Measurements from ENCODE around the gene NTRK3. TPM values are rescaled to one million over a fixed set of nuclear protein-coding genes. Genes with fewer than 3 reads are reported as not detected.
A peak's percentile ranks its signal among the peaks of the same experiment; 100 is the strongest.

NTRK3 gene
- polyA plus RNA-seq, 1 donor from 2014 or later: 42.7 TPM

GRCh38 chr15:88142121-88142520, 114.4 kb downstream of the NTRK3 start:
- TF ChIP-seq REST (IDR thresholded peaks at IDR 0.05; ENCODE audit: borderline replicate concordance): no peak
- no peak for TF ChIP-seq EZH2 (IDR thresholded peaks at IDR 0.05; ENCODE audit: borderline replicate concordance, insufficient read depth, low read length, poor library complexity, severe bottlenecking)
- TF ChIP-seq EP300 (conservative IDR thresholded peaks at IDR 0.05; ENCODE audit: poor library complexity, severe bottlenecking): no peak
- no peak for TF ChIP-seq POLR2AphosphoS5 (IDR thresholded peaks at IDR 0.05)
- no peak for TF ChIP-seq MXI1 (conservative IDR thresholded peaks at IDR 0.05; ENCODE audit: poor library complexity, severe bottlenecking)
- TF ChIP-seq CTCF (IDR thresholded peaks at IDR 0.05; ENCODE audit: poor library complexity, severe bottlenecking): no peak
- TF ChIP-seq TAF1 (IDR thresholded peaks at IDR 0.05; ENCODE audit: low read depth): no peak
- TF ChIP-seq RAD21 (conservative IDR thresholded peaks at IDR 0.05): no peak
- TF ChIP-seq SMC3 (conservative IDR thresholded peaks at IDR 0.05; ENCODE audit: poor library complexity): no peak
- no peaks in the 10 kb centered on the region for H3K27me3 ChIP-seq (ENCODE audit: insufficient read depth, low read depth, low read length)
- H3K9me2 ChIP-seq (ENCODE audit: insufficient read depth, low read length): no peaks in the 10 kb centered on the region
- no peaks in the 10 kb centered on the region for H4K20me1 ChIP-seq (ENCODE audit: insufficient read depth)
- H3K79me2 ChIP-seq (replicated peaks; ENCODE audit: insufficient read depth, low read length): no peaks in the 10 kb centered on the region
- no peaks in the 10 kb centered on the region for H3F3A ChIP-seq (ENCODE audit: insufficient read depth, low read length, poor library complexity, severe bottlenecking)
- H3K4me3 ChIP-seq (ENCODE audit: low read length): no peak overlapping the region
- no peak overlapping the region for H2AFZ ChIP-seq (ENCODE audit: low read depth, low read length)
- H3K9me3 ChIP-seq (ENCODE audit: low read length): no peaks in the 10 kb centered on the region
- peaks cover 3% of the 10 kb centered on the region for H3K36me3 ChIP-seq (ENCODE audit: insufficient read depth, low read length)
- no peak overlapping the region for H3K9ac ChIP-seq (ENCODE audit: low read length)
- H3K4me2 ChIP-seq (ENCODE audit: low read length): no peak overlapping the region
- no peak overlapping the region for H3K27ac ChIP-seq (ENCODE audit: low read length)

GRCh38 chr15:88141269-88141889, 115.2 kb downstream of the NTRK3 start:
- Histone ChIP-seq H3K79me2 (replicated peaks; ENCODE audit: insufficient read depth, low read length) (no peaks in the 10 kb centered on the region), H3K4me2 (ENCODE audit: low read length) (no peak overlapping the region), H4K20me1 (ENCODE audit: insufficient read depth) (no peaks in the 10 kb centered on the region), H3F3A (ENCODE audit: insufficient read depth, low read length, poor library complexity, severe bottlenecking) (no peaks in the 10 kb centered on the region), H2AFZ (ENCODE audit: low read depth, low read length) (no peak overlapping the region), H3K4me3 (ENCODE audit: low read length) (no peak overlapping the region), H3K9me2 (ENCODE audit: insufficient read depth, low read length) (no peaks in the 10 kb centered on the region), H3K36me3 (ENCODE audit: insufficient read depth, low read length) (peaks cover 4% of the 10 kb centered on the region), H3K9ac (ENCODE audit: low read length) (no peak overlapping the region), H3K9me3 (ENCODE audit: low read length) (no peaks in the 10 kb centered on the region), H3K27me3 (ENCODE audit: insufficient read depth, low read depth, low read length) (no peaks in the 10 kb centered on the region), H3K27ac (ENCODE audit: low read length) (no peak overlapping the region)
- TF ChIP-seq CTCF (IDR thresholded peaks at IDR 0.05; ENCODE audit: poor library complexity, severe bottlenecking): peak; percentile 23
- TF ChIP-seq MXI1 (conservative IDR thresholded peaks at IDR 0.05; ENCODE audit: poor library complexity, severe bottlenecking): no peak
- no peak for TF ChIP-seq EZH2 (IDR thresholded peaks at IDR 0.05; ENCODE audit: borderline replicate concordance, insufficient read depth, low read length, poor library complexity, severe bottlenecking)
- no peak for TF ChIP-seq TAF1 (IDR thresholded peaks at IDR 0.05; ENCODE audit: low read depth)
- no peak for TF ChIP-seq POLR2AphosphoS5 (IDR thresholded peaks at IDR 0.05)

Data from neural cell (in vitro differentiated cells).